GM19328 (cell line): ENCODE measurements around the gene SFXN2.
"Not testable (repeated sequence)": the region's sequence is repeated elsewhere in the genome, so short reads cannot be mapped to it uniquely, and the experiment has no call there.

Source experiments
- ATAC-seq: cut with Tn5 transposase; IDR thresholded peaks from one replicate; pipeline ENCODE4 v1.9.1; 2021; ENCODE audit warnings: mild to moderate bottlenecking, moderate library complexity; ENCODE audit not compliant: unreplicated experiment

SFXN2 gene

GRCh38 chr10:102679596-102679995, 34.8 kb upstream of the SFXN2 start:
- no peak for ATAC-seq

- no peak for ATAC-seq
Observed at GRCh38 chr10:102681696-102682095, 32.7 kb upstream of the SFXN2 start.

- no peak for ATAC-seq
Observed at GRCh38 chr10:102682416-102682815, 32.0 kb upstream of the SFXN2 start.

DNA sequence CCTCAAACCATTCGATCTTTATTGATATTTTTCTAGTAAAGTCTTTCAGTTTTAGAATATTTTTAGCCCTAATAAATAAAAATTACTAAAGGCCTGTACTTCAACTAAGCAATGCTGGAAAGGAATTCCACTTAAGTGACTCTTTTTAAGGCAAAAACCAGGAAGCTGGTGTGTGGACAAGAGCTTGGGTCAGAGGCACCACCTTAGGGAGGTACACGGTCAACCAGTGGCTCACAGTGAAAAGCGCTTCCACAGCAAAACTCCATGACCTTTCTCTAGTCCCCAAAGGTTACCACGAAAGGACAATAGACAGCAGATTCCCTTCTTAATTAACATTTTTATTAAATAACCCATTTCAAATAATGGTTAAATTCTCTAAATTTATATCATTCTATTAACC, 31.5 kb upstream of the SFXN2 start:
- no peak for ATAC-seq

GRCh38 chr10:102683736-102684135, 30.7 kb upstream of the SFXN2 start:
- ATAC-seq: no peak

DNA sequence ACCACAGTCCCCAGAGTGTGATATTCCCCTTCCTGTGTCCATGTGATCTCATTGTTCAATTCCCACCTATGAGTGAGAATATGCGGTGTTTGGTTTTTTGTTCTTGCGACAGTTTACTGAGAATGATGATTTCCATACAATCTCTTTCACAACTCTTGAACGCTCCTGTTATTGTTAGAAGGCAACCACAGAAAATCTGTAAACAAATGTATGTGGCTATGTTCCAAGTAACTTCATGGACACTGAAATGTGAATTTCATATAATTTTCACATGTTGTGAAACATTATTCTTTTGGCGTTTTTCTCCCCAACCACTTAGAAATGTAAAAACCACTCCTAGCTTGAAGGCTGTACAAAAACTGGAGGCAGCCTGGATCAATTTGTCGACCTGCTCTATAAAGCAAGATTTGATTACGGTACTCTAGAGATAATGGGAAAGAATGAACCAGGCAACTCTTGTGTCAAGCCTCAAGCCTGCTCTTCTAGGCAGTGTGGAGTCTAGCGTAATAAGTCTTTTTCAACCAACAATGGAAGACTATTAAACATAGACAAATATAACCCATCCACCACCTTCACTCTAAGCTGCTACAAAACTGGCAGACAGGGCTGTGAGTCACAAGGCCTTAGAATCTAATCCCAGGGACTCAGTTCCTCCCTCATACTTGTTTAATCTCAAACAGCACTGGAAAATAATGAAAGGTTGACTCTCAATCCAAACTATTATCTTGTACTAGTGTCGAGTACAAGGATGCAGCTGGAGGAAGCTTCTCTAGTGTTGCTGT, 23.0 kb upstream of the SFXN2 start:
- no peak for ATAC-seq

GRCh38 chr10:102695401-102695800, 19.0 kb upstream of the SFXN2 start:
- ATAC-seq: not testable (repeated sequence)

GRCh38 chr10:102696736-102697135, 17.7 kb upstream of the SFXN2 start:
- no peak for ATAC-seq

- no peak for ATAC-seq
Observed at GRCh38 chr10:102698894-102699293, 15.5 kb upstream of the SFXN2 start.

DNA sequence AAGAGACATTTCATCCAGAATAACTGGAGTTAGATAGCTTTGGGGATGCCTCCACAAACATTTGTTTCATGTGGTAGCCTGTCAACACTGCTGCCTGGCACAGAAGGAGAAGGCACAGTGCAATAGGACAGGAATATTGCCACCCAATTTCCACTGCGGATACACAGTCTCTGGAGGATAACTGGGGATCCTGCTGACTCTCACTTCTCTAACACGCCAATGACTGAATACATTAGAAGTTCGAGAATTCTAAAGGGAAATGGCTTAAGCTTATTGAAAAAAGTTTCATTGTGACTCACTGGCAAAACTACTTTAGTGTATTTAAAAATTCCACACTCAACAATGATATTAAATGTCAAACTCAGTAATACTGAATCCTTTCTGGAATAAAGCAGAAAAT, 13.2 kb upstream of the SFXN2 start:
- ATAC-seq: no peak

DNA sequence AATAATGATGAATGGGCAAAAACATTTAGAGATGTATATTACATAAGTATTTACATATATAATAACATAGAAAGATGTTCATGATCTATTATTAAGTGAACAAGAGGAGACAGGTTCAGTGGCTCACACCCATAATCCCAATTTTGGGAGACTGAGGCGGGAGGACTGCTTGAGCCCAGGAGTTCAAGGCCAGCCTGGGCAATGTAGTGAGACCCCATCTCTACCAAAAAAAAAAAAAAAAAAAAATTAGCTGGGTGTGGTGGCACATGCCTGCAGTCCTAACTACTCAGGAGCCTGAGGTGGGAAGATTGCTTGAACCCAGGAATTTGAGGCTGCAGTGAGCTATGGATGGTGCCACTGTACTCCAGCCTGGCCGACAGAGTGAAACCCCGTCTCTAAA, 12.6 kb upstream of the SFXN2 start:
- no peak for ATAC-seq

DNA sequence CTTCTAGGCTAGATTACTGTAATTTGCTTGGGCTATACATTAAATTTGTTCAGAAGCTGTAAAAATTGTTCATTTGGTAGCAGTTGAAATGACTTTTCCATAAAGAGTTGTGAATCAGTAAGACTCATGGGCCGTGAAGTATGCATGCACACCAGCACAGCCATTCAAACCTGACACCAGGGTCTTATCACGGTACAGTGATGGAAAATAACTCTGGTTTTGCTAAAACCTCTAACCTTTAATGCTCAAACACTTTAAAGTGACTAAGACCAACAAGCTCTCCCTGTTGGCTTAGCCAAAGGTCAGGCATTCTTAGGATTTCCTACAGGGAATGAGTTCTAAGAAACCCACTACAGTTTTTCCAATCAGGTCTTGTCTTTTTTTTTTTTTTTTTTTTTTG, 11.7 kb upstream of the SFXN2 start:
- ATAC-seq: no peak

- ATAC-seq: no peak
Observed at GRCh38 chr10:102704915-102705314, 9.5 kb upstream of the SFXN2 start.

- no peak for ATAC-seq
Observed at GRCh38 chr10:102705531-102705930, 8.9 kb upstream of the SFXN2 start.

GRCh38 chr10:102710609-102711008, 3.8 kb upstream of the SFXN2 start:
- no peak for ATAC-seq

DNA sequence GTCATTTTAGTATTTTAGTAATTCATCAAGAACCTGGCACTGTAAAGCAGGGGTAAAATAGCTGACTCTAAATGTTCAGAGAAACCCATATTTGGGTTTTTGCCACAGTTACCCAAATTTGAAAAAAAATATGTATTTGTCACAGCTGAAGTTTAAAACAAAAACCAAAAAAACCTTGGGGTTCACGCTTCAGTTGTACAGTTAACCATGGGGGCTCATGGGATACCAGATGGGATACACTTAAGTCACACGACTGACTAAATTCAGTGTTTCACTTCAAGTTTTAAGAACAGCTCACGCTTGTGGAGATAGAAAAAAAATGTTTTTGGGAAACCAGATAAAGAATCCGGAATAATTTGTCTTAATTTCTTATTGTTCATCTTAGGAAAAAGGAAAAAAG, 2.3 kb upstream of the SFXN2 start:
- ATAC-seq: no peak

DNA sequence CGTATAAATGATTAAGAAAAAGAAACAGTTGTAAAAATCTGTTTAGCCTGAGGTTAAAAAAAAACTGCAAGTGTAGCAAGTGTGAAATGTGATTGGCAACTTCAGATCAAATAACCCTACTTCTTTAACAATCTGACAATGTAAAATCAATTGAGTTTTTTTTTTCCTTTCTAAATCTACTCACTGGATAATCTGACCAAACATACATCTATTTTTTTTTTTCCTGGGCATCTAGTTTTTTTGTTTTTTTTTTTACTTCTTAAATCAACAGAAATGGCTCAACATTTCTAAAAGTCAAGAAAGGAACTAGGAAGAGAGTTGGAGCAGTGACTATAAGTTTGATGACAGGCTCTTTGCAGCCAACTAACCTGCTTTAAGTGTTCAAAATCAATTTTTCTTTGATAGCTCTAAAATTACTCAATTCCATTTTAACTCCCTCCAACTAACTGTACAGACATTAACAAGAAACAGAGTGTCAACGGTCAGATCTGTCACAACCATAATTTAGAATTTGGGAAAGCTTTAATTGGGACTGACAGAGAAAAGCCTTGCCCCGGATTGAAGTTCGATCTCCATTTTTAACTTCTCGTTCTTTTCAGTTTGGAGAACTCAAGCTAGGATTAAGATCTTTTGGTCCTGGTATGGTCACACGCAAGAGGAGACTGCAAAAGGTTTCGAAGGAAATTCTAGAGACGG, 1.4 kb upstream of the SFXN2 start:
- ATAC-seq: no peak

DNA sequence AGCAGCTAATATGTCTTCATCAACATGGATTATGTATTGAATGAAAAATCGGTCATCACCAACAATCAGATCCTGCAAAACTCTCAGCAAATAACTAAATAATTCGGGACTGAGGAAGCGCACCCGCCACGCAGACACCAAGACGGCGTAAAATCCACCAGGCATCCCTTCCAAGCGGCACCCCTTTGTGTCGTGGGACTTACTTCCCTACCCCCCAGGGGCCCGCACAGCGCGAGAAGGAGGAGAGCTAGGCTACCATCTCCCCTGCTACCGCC, 960 bp upstream of the SFXN2 start:
- ATAC-seq: no peak

DNA sequence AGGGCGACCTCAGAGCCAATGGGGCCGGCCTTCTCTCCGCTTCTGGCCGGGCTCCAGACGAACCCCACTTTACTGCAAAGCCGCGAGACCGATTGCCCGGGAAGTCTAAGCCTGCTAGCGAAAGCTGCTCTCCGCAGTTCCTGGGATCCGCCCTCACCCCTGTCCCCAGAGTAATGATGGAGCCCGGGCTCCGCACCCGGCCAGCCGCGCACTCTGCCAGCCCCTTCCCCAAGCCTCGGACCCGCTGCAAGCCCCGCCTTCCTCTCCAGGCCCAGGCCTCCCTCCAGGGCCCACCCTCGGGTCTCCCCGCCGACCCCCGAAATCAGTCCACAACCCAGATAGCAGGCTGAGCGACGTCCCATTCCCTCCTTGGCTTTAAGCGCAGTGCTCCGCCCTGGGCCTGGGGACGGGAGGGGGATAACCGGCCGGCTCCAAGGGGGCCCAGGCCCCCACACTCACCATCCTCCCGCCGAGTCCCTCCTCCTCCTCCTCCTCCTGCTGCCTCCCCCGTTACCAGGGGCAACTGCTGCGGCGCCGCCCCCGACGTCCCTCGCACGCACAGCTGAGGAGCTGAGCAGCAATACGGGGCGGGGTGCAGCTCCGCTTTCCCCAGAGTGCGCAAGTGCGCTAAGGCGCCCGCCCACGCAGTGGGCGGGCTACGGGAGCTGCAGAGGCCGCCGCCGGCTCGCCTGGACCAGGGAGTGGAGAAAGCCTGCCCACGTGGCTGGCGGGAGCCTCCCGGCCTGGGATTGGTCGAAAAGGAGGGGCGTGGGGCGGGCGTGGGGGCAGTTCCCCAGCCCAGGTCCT, 419 bp upstream of the SFXN2 start, which contains the start of gene ARL3:
TSS of gene ARL3 (minus strand) at position 584 of the 807 bp plus-strand sequence. CDS start at position 462, 122 bp downstream.
- ATAC-seq: peak; percentile 81

- ATAC-seq: no peak
Observed at GRCh38 chr10:102715880-102716279, 1.4 kb downstream of the SFXN2 start.

GRCh38 chr10:102716900-102717565, 2.6 kb downstream of the SFXN2 start:
- ATAC-seq: not testable (repeated sequence)
